NCI-H446 (cell line): ENCODE data around the gene METRN.

ENCODE experiments used
- DNase-seq, 2 experiments: peaks; one replicate each; lab custom pipeline; 2025; lab: John Stamatoyannopoulos, UW

METRN gene

DNA sequence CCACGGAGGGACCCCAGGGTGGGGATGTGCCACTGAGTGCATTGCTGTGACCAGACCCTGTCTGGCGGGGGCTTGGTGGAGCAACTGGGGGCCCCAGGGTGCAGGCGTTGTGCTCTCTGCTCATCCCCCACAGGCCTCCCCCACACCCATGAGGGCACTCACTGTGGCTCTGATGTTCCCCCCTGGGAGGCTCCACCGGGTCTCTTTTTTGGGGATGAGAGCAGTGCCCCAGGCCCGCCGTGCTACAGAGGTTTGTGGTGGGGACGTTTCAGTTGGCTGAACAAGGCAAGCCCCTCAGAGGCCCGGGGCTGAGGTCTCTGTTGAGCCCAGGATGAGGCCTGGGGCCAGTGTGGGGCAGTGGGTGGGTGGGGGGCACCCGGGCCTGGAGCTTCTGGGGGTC lies 8.8 kb downstream of the METRN start:
- no peak for DNase-seq

DNA sequence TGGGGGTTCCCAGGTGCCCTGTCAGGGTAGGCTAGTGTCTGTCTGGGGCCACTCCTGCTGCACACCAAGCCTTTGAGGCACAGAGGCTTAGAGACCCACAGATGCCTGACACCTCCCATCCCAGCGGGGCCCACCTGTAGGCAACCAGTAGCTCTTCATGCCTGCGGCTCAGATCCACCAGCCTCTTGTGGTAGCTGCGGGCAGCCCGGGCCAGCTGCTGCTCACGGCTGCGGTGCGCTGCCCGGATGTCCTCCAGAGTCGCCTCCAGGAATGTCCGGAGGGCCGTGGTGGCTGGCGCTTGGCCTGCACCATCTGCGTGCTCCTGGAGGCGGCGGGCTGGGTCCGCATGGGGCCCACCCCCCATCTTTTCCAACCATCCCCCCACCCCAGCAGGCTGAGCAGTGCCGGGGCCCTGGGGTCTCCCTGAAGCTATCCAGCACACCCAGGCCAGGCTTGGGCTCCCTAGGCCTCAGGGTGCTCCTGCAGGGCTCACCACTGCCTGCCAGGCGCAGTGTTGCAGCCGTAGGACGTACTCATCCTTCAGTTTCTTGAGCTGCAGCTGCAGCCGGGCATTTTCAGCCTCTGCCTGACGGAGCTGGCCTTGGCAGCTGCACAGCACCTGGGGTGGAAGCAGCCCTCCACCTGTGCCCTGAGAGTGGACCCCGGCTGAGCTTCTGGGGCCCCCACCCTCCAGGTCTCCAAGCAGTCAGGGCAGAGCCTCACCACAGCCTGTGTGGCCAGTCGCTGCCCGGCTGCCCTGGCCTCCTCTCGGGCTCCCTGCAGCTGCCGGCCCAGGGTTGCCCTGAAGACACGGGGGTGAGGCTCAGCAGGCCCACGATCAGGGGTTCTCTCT lies 9.5 kb downstream of the METRN start:
- DNase-seq = no peak

DNA sequence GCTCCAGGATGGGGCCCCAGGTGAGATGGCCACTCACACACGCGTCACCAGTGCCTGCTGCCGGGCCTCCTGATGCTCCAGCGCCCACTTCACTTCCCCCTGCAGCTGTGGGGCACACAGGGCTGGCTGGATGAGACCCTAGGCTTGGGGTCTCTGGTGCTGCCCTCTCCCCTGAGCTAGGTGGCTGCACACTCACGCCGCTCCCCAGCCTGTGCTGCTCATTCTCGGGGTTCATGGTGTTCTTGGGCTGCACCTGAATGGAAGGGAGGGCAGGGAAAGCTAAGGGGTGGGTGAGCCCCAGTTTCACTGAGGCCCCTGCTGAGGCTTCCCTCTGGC lies 10.1 kb downstream of the METRN start:
- no peak for DNase-seq

DNA sequence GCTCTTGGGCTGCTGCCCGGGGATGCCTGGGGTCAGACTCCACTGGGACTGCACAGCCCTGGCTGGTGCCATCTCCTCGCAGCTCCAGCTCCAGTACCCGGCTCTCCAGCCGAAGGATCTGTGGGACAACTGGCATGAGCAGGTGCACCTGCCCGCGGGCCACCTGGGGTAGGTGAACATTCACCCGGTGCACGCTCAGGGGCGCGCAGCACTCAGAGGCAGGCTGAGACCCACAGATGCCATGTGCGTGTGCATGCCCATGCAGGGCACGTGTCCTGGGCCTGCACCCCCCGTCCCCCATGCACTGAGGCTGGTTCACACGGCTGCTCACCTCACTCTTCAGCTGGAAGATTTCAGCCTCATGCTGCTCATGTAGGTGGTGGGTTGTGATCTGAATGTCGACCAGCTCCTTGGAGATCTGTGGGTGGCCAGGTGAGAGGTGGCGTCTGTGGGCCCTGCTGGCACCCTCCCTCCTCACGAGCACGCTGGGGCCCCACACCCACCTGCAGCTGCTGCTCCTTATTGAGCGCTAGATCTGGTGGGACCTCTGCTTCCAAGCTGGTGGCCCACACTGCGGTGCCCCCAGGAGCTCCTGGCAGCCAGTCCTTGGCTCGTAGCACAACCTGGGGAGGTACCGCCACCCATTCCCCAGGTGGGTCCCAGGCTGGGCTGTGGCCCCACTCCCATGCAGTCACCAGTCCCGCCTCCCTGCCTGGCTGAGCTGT lies 10.7 kb downstream of the METRN start:
- no peak for DNase-seq

DNA sequence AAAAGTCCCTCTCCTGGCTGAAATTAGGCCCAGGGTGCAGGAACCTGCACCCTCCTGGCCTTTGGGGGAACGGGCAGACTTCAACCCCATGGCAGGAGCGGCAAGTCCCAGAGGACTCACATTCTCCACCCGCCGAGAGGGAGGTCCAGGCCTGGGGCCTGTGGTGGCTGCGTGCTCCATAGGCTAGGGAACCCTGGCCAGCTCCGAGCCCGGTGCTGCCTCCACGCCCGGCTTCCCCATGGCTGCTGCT lies 11.2 kb downstream of the METRN start:
- DNase-seq = no peak

DNA sequence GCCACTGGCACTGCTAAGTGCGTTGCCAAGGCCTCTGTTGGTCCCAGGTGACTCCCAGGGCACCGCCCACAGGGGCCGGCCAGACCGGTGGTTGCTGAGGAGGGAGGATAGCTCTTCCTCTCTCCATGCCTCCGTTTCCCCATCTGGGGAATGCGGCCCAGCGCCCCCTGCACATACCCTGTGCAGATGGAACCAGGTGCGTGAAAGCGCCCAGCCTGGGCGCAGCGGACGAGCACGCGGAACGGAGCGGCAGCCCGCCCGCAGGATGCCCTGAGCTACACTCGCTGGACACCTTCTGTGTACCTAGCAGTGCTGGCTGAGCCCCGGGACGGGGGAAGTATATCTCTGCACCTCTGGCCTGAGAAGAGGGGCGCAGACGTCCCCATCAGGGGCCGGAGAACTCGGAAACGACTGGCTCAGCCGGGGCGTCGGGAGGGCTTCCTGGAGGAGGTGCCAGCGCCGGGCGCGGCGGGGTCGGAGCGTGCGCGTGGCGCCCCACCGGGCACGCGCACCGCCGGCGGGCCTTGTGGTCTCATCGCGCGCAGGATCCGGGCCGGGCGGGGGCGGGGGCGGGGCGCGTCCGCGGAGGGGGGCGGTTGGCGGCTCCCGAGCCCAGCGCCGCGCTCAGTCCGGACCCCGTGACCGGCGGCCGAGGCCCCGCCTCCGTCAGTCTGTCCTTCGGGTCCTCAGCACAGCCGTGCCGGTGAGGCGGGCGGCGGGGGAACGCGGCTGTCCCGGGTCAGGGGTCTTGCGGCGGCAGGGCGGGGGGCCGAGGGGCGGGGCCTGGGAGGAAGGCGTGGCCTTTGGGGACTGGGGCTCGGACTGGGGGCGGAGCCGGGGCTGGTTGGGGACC lies 11.7 kb downstream of the METRN start, which contains the start of the genes CCDC78 and HAGHL:
Gene CCDC78, minus strand, starts transcription at position 6 of the 853 bp plus-strand sequence. CDS start 76 bp downstream, outside the sequence.
Gene HAGHL, plus strand, starts transcription at position 669 of the 853 bp plus-strand sequence. CDS start 404 bp downstream, outside the sequence.
- DNase-seq = peak in 1 of 2 experiments; percentile 47

DNA sequence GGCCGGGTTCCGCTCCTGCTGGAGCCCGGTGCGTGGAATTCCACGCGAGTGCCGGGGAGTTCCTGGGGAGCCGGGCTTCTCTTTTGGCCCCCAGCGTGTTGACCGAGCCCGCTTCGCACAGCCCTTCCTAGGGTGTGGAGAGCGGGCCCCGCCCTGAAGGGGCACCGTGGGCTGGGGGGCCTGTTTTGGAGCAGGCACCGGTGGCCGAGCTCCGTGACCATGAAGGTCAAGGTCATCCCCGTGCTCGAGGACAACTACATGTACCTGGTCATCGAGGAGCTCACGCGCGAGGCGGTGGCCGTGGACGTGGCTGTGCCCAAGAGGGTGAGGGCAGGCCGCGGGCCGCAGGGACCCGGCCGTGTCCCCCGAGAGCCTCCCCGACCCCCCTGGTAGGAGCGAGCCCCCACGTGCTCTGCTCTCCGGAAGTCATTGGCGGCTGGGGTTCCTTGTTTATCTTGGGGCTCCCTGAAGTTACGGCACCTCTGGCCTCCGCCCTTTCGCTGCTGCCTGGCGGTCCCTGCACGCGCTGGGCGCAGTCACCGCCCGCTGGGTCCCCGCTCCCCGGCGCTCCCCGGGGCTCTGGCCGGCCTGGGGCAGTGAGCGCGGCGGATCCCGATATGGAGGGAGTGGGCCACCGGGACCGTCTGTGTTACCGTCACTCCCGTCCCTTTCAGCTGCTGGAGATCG lies 12.5 kb downstream of the METRN start:
- no peak for DNase-seq

DNA sequence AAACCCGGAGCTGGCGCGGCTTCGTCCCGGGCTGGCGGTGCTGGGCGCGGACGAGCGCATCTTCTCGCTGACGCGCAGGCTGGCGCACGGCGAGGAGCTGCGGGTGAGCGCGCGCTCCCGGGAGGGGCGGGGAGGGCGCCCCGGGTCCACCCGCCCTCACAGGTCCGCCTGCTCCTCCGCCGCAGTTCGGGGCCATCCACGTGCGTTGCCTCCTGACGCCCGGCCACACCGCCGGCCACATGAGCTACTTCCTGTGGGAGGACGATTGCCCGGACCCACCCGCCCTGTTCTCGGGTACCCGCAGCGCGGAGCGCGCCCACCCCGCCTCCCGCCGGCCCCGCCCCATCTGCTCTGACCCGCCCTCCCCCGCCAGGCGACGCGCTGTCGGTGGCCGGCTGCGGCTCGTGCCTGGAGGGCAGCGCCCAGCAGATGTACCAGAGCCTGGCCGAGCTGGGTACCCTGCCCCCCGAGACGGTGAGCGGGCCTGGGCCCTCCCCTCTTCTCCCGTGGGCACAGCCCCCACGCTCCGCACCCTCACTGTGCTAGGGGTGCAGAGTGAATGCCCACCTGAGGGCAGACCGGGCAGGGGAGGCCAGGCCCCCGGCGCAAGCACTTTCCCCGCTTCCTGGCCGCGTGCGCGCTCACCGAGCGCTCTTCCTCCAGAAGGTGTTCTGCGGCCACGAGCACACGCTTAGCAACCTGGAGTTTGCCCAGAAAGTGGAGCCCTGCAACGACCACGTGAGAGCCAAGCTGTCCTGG lies 13.4 kb downstream of the METRN start:
- peak in 1 of 2 experiments; percentile 64 for DNase-seq

DNA sequence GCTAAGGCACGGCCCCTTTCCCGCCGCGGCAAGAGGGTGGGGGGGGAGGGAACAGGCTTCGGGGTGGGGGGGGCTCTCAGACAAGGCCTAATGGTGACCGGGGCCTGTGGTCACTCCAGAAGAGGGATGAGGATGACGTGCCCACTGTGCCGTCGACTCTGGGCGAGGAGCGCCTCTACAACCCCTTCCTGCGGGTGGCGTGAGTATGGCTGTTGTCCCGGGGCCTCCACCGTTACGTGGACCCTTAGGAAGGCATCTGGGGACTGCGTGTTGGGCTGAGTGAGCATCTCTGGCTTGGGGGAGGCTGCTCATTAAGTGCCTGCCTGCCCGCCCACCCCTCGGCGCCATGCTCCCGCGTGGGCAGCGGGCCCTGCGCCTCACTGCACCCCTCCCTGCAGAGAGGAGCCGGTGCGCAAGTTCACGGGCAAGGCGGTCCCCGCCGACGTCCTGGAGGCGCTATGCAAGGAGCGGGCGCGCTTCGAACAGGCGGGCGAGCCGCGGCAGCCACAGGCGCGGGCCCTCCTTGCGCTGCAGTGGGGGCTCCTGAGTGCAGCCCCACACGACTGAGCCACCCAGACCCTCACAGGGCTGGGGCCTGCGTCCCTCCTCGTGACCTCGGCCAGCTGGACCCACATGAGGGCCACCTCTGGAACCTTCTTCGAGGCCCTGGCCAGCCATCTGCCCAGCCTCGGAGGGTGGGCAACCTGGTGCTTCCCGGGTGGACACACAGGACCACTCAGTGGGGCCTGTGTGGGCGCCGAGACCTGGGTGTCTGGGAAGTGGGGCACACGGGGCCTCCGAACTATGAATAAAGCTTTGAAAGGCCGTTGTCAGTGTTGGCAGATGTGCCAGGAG lies 14.2 kb downstream of the METRN start:
- no peak for DNase-seq

DNA sequence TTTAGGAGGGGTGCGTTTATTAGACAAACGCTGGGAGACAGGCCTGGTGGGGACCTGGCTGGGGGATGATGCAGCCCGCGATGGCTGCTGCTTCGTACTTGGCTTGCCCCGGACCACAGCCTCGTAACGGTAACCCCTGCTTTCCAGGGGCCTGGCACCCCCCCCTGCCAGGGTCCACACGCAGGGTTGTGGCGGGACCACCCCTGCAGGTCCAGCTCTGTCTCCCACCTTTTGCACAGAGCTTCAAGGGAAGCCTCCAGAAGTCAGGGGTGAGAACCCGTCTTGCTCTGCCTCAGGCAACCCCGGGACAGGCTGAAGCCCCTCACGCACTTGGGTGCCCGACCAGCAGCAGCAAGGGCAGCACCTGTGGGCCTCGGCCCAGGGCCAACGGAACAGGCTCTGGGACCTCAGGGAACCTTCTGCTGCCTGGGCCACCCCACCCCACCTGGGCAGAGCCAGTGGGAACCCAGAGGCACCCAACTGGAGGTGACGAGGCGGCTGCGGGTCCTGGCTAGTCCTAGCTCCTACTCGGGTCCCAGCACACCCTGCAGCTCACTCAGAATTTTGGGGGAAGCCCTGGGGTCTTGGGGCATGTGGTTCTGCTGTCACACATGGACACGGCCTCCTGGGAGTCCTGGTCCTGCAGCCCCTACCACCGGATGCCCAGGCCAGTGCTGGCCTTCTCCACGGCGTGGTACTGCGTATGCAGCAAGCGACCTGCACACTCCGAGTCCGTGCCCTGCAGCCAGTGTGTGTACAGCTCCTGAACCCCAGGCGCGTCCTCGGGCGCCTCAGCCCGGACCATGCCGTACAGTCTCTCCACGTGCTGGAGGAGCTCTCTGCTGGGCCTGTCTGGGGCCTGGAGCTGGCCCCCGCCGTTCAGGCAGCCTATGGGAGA lies 15.1 kb downstream of the METRN start:
- no peak for DNase-seq

DNA sequence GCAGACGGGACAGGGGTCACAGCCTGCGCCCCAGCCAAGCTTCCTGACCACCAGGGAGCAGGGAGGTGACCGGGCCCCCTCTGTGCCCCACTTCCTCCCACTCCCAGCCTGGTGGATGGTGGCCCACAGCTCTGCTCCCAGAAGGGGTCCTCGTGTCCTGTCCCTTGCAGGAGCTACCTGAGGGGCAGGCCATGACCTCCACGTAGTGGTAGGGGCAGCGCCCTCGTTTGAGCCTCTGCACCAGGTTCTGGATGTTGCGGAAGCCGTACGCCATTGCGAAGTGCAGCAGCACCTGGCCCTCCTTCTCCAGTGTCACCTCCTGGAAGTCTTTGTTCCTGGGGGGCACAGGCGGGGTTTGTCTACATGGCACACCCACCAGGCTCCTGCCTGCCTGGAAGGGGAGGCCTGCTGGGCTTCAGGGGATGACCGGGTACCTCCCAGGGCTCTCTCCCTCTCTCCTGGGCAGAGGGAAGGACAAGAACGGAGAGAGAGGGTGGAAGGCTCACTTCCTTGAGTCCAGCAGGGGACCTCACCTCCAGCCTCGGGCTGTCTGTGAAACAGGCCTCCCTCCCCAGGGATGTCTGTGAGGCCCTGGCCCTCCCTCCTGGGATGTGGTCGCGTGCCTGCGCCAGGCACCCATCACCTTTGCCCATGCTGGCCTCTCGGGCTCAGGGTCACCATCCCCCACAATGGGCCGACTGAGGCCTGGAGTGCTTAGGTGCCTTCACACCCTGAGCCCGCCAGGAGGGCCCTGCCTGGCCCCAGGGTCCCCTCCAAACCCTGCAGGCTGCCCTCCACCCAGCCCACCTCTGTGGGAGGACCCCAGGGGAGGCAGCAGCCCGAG lies 16.0 kb downstream of the METRN start:
- no peak for DNase-seq

DNA sequence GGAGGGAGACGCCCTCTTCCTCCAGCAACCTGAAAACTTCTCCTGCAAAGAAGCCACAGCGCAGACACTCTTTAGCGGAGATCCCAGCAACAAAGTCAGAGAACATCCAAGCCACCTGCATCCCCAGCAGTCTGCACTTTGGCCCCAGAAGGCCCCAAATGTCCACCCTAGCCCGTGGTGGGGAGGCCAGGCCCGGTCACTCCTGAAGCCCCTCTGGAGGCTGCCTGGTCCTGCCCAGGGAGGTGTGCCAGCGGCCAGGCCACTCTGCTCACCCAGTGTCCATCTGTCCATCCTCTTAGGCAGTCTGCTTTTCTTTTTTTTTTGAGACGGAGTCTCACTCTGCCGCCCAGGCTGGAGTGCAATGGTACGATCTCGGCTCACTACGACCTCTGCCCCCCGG lies 17.4 kb downstream of the METRN start:
- DNase-seq = no peak

DNA sequence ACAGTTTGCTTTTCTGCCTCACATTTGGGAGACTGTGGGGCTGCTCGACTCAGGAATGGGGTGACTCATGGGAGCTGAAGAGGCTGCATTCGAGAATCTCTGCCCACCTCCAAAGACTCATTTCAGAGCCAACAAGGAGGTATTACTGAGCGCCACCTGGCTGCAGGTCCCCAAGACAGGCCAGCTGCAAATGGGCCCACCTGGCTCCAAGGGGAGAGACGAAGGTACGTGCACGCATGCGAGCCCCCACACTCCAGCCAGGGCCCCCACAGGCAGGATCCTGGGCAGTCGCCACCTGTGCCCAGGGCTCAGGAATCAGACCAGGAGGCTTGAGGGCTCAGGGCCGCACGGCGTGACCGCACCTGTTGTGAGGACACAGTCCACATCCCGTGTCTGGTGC lies 18.0 kb downstream of the METRN start:
- no peak for DNase-seq

DNA sequence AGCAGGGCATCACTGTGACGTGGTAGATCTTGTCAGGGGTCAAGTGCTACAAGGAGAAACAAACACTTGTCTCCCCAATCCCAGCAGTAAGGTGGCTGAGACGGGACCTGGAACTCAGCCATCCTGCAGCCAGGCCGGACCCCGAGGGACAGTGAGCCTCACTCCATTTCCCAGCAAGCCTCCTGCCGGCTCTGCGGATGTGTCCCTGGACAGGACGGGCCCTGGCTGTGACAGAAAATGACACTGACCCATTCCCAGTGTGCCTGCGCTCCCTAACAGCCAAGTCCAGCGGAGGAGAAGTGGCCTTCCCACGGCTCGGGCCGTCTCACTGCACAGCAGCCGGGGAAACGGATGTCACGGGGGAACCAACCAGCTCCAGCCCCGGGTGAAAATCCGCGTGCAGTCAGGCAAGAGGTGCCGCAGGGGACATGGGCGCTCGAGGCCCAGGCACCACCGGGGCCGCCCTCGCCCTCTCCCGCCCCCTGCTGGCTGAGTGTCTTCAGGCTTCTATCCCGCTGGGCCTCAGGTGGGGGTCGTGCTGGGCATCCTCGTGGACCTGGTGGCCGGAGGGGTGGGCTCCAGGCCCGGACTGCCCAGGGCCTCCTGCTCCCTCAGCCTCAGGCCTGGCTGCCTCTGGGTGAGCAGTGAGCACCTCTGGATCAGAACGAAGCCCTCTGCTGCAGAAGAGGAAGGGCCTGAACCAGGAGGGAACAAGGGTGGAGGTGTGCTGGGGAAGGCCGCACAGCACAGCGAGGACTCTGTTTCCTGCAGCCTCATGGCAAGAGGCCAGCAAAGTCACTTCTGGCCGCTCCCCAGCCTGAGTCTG lies 18.7 kb downstream of the METRN start:
- no peak for DNase-seq

DNA sequence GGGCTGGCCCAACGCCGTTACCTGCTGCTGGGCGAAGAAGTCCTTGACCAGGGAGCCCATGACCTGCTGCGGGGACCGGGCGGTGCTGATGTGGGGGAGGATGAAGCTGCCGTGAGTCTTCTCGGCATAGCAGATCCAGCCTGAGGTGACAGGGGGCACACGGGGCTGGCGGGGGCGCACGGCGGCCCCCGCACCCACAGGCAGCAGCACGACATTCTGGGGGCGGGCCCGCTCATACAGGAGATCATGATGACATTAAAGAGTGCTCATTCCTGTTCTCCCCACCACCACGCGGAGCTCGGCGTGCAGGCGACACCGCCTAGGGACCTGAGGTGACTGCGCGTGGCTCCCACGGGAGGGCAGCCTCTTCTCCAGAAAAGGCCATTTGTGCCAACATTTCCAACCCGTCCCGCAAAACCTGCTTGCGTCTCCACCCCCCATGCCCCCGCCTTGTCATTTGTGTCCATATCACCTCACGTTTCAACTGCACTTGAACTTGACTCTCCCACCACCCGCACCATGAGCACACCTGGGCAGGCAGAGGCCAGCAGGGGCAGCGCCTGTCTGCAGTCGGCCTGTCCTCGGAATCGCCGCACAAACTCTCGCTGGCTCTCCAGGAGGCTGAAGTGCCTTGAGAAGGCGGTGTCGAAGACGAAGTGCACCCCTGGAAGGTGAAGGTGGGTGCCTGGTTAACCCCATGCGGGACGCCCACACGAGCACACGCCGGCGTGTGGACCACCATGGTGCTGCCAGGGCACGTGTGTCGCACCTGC lies 19.5 kb downstream of the METRN start:
- no peak for DNase-seq

DNA sequence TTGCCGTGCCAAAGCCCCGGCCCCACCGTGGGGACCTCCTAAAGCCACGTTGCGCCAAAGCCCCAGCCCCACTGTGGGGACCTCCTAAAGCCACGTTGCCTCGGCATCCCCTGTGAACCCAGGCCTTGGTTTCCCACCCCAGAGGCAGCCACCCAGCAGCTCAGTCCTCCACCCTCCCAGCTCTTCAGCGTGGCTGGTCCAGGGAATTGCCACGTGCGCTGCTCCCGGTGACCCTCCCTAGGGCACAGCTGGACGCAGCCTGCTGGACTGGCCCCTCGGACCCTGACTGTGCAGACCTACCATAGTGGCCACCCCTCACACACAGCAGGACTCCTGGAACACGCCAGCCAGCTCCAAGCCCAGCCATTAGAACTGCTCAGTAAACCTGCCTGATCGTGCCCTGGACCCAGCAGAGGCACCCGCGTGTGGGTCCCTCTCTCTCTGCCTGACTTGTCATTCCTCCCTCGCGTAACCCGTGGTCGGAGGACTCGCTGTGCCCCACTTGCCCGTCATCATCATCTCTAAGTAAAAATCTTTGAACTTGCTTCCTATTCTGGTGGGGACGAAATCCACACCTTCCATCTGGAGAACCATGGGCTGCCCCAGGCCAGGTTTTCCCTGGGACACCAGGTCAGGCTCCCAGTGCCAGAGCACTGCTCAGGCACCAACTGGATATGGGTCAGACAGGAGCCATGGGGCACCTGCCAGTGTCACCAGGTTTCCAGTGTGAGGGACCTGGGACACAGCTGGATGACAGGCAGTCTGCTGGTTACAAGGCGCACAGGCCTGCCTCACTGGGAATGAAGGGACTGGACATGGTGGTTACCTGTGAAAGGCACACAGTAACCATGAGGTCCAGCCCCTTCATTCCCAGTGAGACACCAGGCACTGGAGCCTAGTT lies 20.3 kb downstream of the METRN start:
- no peak for DNase-seq
